Pancreas (tissue), 10 donors: ENCODE measurements around the gene GRK2. TPM values are rescaled to one million over a fixed set of nuclear protein-coding genes. Genes with fewer than 3 reads are reported as not detected.
A peak's percentile ranks its signal among the peaks of the same experiment; 100 is the strongest.
"Not testable (repeated sequence)": the region's sequence is repeated elsewhere in the genome, so short reads cannot be mapped to it uniquely, and the experiment has no call there.

Experiments
- ATAC-seq, 4 donors: fragments of 200-7000 bp; cut with Tn5 transposase; one replicate each; pipeline versions ENCODE4 v1.8.0 to v1.9.1; 2020; ENCODE audit warnings: mild to moderate bottlenecking in 4 of 4, moderate library complexity in 4 of 4
- DNase-seq, 6 donors: peaks; one replicate each; pipeline ENCODE4 v3.0.0-alpha.2; 2020
- FAIRE-seq: peaks from 2 replicates; lab custom pipeline; 2012; peaks lifted over from hg19 to GRCh38; lab: Jason Lieb, UNC
- H3K27ac ChIP-seq, 4 donors: fragments of 200-600 bp; sonication (generic); 1 replicate in 3 of 4; 2 replicates in 1 of 4; pipeline versions ENCODE4 v1.5.0 to v1.8.0; 2020
- H3K27me3 ChIP-seq, 4 donors: fragments of 200-600 bp; one replicate each; pipeline ENCODE4 v1.8.0; 2021
- H3K36me3 ChIP-seq, 3 donors: fragments of 200-600 bp; sonication (generic) in 1 of 3; one replicate each; pipeline versions ENCODE4 v1.5.0 to v1.8.0; 2020 to 2021
- H3K4me1 ChIP-seq, 3 donors: fragments of 200-600 bp; one replicate each; pipeline ENCODE4 v1.8.0; 2021
- H3K4me3 ChIP-seq, 4 donors: fragments of 200-600 bp; sonication (generic) in 2 of 4; one replicate each; pipeline versions ENCODE4 v1.5.0 to v1.8.0; 2020 to 2021
- H3K9me3 ChIP-seq, 4 donors: fragments of 200-600 bp; one replicate each; pipeline ENCODE4 v1.8.0; 2021
- CTCF ChIP-seq, 4 donors: fragments of 200-600 bp; sonication (generic) in 3 of 4; IDR thresholded peaks; one replicate each; pipeline versions ENCODE4 v1.5.0 to v1.8.0; 2021; ENCODE audit warnings: antibody characterized with exemption in 4 of 4
- WGBS, 2 donors: extraction: QIAGEN DNeasy Blood & Tissue Kit; methylation state at CpG; one replicate each; pipeline ENCODE4 v1.1.7; 2013; 5-methylcytosine and 5-hydroxymethylcytosine counted together
- intact Hi-C, 3 donors: fragments of 100-400 bp; cut with DNase I; formaldehyde crosslinking; loops; one replicate each; pipeline versions ENCODE4 v1.11.1 to v1.14.2; 2022
- polyA plus RNA-seq, 2 donors: library from polyadenylated mRNA; stranded (reverse); fragments of 200-250 nt; gene quantifications; one replicate each; pipeline ENCODE4 v1.2.3, GENCODE V29; 2013
- total RNA-seq, 6 donors: library from RNA; stranded (reverse); fragmentation: NEBNext Ultra II Directional in 4 of 6; extraction: Animal tissue kit (Norgen Biotek cat#: 25700) in 4 of 6; gene quantifications; one replicate each; pipeline versions ENCODE4 v1.2.1 to v1.2.4, GENCODE V29; 2021 to 2023
- donor health status: healthy with polysubstance abuse.
- donor health status: DM: no; HTN: no; CAD: no; lungs with moderate emphysema.
- donor health status: DM: no; HTN: no; CAD: no.
- donor health status: control.
- donor health status: control.
- donor health status: Bipolar disorder and iron deficiency.
- donor health status: DM: yes; HTN: yes; CAD: no.
- donor health status: DM: no; HTN: no; CAD: no.
- donor health status: DM: no; HTN: no; CAD: no.
- donor health status: DM: yes; HTN: yes; CAD: no.

Gene GRK2
- total and polyA plus RNA-seq, 8 donors = 19.1 to 60.6 (median 24.2) TPM

- WGBS, 2 donors = 76 to 81% methylated on average over 7 of the region's 7 CpGs
Observed at GRCh38 chr11:67233584-67234190, 32.6 kb upstream of the GRK2 start.

GRCh38 chr11:67234571-67234970 lies 31.7 kb upstream of the GRK2 start:
- Histone ChIP-seq H3K4me1 (peaks cover 9 to 10% (median 10%) of the 10 kb centered on the region in 3 donors), H3K36me3 (peaks cover 0 to 15% (median 0%) of the 10 kb centered on the region in 3 donors)
- H3K27ac ChIP-seq, intact Hi-C loops, H3K4me3 ChIP-seq, DNase-seq, H3K9me3 ChIP-seq, ATAC-seq, H3K27me3 ChIP-seq, FAIRE-seq: not testable (repeated sequence)
- WGBS, 2 donors = 95 to 97% methylated on average over 8 of the region's 8 CpGs

More at GRCh38 chr11:67233584-67234190, 32.6 kb upstream of the GRK2 start:
- no peak for TF ChIP-seq CTCF (IDR thresholded peaks at IDR 0.05)
- Histone ChIP-seq H3K27me3 (no peaks in the 10 kb centered on the region), H3K4me1 (peaks cover under 1 to 2% (median 1%) of the 10 kb centered on the region in 3 donors), H3K4me3 (no peak overlapping the region), H3K9me3 (no peaks in the 10 kb centered on the region), H3K27ac (no peak overlapping the region), H3K36me3 (peaks cover 0 to 23% (median 0%) of the 10 kb centered on the region in 3 donors)
- FAIRE-seq = no peak
- intact Hi-C loops = no loop called here
- ATAC-seq = no peak
- no peak for DNase-seq

GRCh38 chr11:67237574-67237973 lies 28.7 kb upstream of the GRK2 start:
- Histone ChIP-seq H3K27me3 (no peaks in the 10 kb centered on the region), H3K4me1 (peaks cover 19 to 24% (median 21%) of the 10 kb centered on the region in 3 donors), H3K36me3 (peaks cover 0 to 5% (median 0%) of the 10 kb centered on the region in 3 donors), H3K27ac (no peak overlapping the region), H3K9me3 (no peaks in the 10 kb centered on the region), H3K4me3 (no peak overlapping the region)
- DNase-seq (no peak), ATAC-seq (no peak), FAIRE-seq (no peak)
- intact Hi-C loops = no loop called here
- 98 to 100% methylated on average over 1 of the region's 1 CpG for WGBS, 2 donors
- TF ChIP-seq CTCF (IDR thresholded peaks at IDR 0.05) = no peak

- intact Hi-C loops = no loop called here
- DNase-seq (no peak), ATAC-seq (no peak), FAIRE-seq (no peak)
- Histone ChIP-seq H3K36me3 (peaks cover 0 to 18% (median 0%) of the 10 kb centered on the region in 3 donors), H3K4me3 (peak overlapping the region in 1 of 4 donors; percentile 57), H3K4me1 (peaks cover 19 to 29% (median 23%) of the 10 kb centered on the region in 3 donors), H3K9me3 (no peaks in the 10 kb centered on the region), H3K27me3 (no peaks in the 10 kb centered on the region), H3K27ac (peak overlapping the region; percentile 43 to 83 (median 57))
- WGBS, 2 donors = 8 to 9% methylated on average over 10 of the region's 10 CpGs
- no peak for TF ChIP-seq CTCF (IDR thresholded peaks at IDR 0.05)
Observed at GRCh38 chr11:67238894-67239782, 27.1 kb upstream of the GRK2 start.

- no peaks in the 10 kb centered on the region for H3K9me3 ChIP-seq
- ATAC-seq (peak; percentile 94 to 98 (median 96)), DNase-seq (peak; percentile 90 to 99 (median 98)), FAIRE-seq (peak; percentile 76)
- peak overlapping the region; percentile 66 to 89 (median 84) for H3K27ac ChIP-seq
- TF ChIP-seq CTCF (IDR thresholded peaks at IDR 0.05) = no peak
- H3K36me3 ChIP-seq = peaks cover 0 to 26% (median 1%) of the 10 kb centered on the region in 3 donors
- H3K4me3 ChIP-seq = peak overlapping the region; percentile 38 to 57 (median 45)
- H3K27me3 ChIP-seq = no peaks in the 10 kb centered on the region
- 0 to 1% methylated on average over 30 to 31 of the region's 31 CpGs for WGBS, 2 donors
- peaks cover 19 to 29% (median 23%) of the 10 kb centered on the region in 3 donors for H3K4me1 ChIP-seq
- intact Hi-C loops = no loop called here
Observed at GRCh38 chr11:67239783-67240575, 26.3 kb upstream of the GRK2 start.
